Osteoblast (primary cell): ENCODE results near the gene ITPR1. TPM values are rescaled to one million over a fixed set of nuclear protein-coding genes. Genes with fewer than 3 reads are reported as not detected.

ENCODE experiments used
- DNase-seq: peaks from one replicate; pipeline ENCODE4 v3.0.0; 2011; ENCODE audit warnings: low spot score, mixed read lengths; ENCODE audit not compliant: insufficient read length; ENCODE audit errors: missing footprints
- H2AFZ ChIP-seq: 2 replicates; pipeline ENCODE4 v1.6.0; 2011; ENCODE audit warnings: mild to moderate bottlenecking, low read length
- H3K27ac ChIP-seq: 2 replicates; pipeline ENCODE4 v1.5.1; 2011; ENCODE audit warnings: mild to moderate bottlenecking, low read depth, low read length, moderate library complexity
- H3K27me3 ChIP-seq: 2 replicates; pipeline ENCODE4 v1.6.0; 2012; ENCODE audit warnings: mild to moderate bottlenecking, control low read depth, inconsistent platforms, low read length, moderate library complexity; ENCODE audit not compliant: insufficient read depth
- H3K36me3 ChIP-seq: 2 replicates; pipeline ENCODE4 v1.5.1; 2011; ENCODE audit warnings: mild to moderate bottlenecking, low read length, control low read depth, moderate library complexity; ENCODE audit not compliant: insufficient read depth
- H3K4me1 ChIP-seq: 2 replicates; pipeline ENCODE4 v1.5.1; 2011; ENCODE audit warnings: mild to moderate bottlenecking, low read length, control low read depth, moderate library complexity; ENCODE audit not compliant: insufficient read depth
- H3K4me2 ChIP-seq: 2 replicates; pipeline ENCODE4 v1.6.0; 2011; ENCODE audit warnings: mild to moderate bottlenecking, low read length; ENCODE audit not compliant: insufficient read depth
- H3K4me3 ChIP-seq: fragments of 200-600 bp; sonication (generic); 3 replicates; pipeline ENCODE4 v1.5.1; 2012; ENCODE audit warnings: mild to moderate bottlenecking, low read length, inconsistent platforms; ENCODE audit not compliant: insufficient read depth
- H3K79me2 ChIP-seq: 2 replicates; pipeline ENCODE4 v1.6.0; 2012; ENCODE audit warnings: mild to moderate bottlenecking, low read length, control low read depth, inconsistent platforms; ENCODE audit not compliant: insufficient read depth
- H3K9me3 ChIP-seq: 2 replicates; pipeline ENCODE4 v1.5.1; 2011; ENCODE audit warnings: low read depth, low read length, control low read depth
- H4K20me1 ChIP-seq: 2 replicates; pipeline ENCODE4 v1.6.0; 2012; ENCODE audit warnings: mild to moderate bottlenecking, low read length, control low read depth; ENCODE audit not compliant: insufficient read depth
- CTCF ChIP-seq: IDR thresholded peaks from 2 replicates; pipeline ENCODE4 v1.5.1; 2011; ENCODE audit warnings: mild to moderate bottlenecking, low read depth, low read length, moderate library complexity; ENCODE audit errors: extremely low read depth
- total RNA-seq: library from RNA; depleted of rRNA; stranded (reverse); fragments of >200 nt; gene quantifications from 2 replicates; pipeline ENCODE4 v1.2.3, GENCODE V29; 2012

The ITPR1 gene
- total RNA-seq, 1 donor = 16.6 TPM

- Histone ChIP-seq H3K27me3 (peaks cover 28% of the 10 kb centered on the region), H3K4me2 (no peak overlapping the region), H3K4me1 (peaks cover 9% of the 10 kb centered on the region), H3K79me2 (no peaks in the 10 kb centered on the region), H3K4me3 (no peak overlapping the region), H3K27ac (no peak overlapping the region), H3K9me3 (no peaks in the 10 kb centered on the region), H4K20me1 (no peaks in the 10 kb centered on the region), H2AFZ (no peak overlapping the region), H3K36me3 (no peaks in the 10 kb centered on the region)
- no peak for TF ChIP-seq CTCF
- DNase-seq = no peak
Measured at GRCh38 chr3:4472766-4473165, 20.4 kb upstream of the ITPR1 start.

GRCh38 chr3:4474683-4475490 is 18.3 kb upstream of the ITPR1 start:
- Histone ChIP-seq H3K4me3 (no peak overlapping the region), H3K9me3 (no peaks in the 10 kb centered on the region), H2AFZ (peak overlapping the region; percentile 70), H3K4me2 (peak overlapping the region; percentile 50), H3K4me1 (peaks cover 9% of the 10 kb centered on the region), H4K20me1 (no peaks in the 10 kb centered on the region), H3K79me2 (no peaks in the 10 kb centered on the region), H3K27ac (no peak overlapping the region), H3K27me3 (peaks cover 32% of the 10 kb centered on the region), H3K36me3 (no peaks in the 10 kb centered on the region)
- no peak for TF ChIP-seq CTCF
- DNase-seq = peak; percentile 90

- Histone ChIP-seq H3K9me3 (no peaks in the 10 kb centered on the region), H3K4me1 (peaks cover 9% of the 10 kb centered on the region), H3K36me3 (no peaks in the 10 kb centered on the region), H3K27ac (no peak overlapping the region), H3K79me2 (no peaks in the 10 kb centered on the region), H3K4me3 (no peak overlapping the region), H3K4me2 (no peak overlapping the region), H2AFZ (no peak overlapping the region), H3K27me3 (peaks cover 26% of the 10 kb centered on the region), H4K20me1 (no peaks in the 10 kb centered on the region)
- no peak for DNase-seq
- TF ChIP-seq CTCF = no peak
Measured at GRCh38 chr3:4475804-4476203, 17.3 kb upstream of the ITPR1 start.

- H3K36me3 ChIP-seq = no peaks in the 10 kb centered on the region
- peaks cover 9% of the 10 kb centered on the region for H3K4me1 ChIP-seq
- no peaks in the 10 kb centered on the region for H3K9me3 ChIP-seq
- TF ChIP-seq CTCF = no peak
- H3K4me2 ChIP-seq = no peak overlapping the region
- no peak overlapping the region for H2AFZ ChIP-seq
- H3K27ac ChIP-seq = no peak overlapping the region
- H4K20me1 ChIP-seq = no peaks in the 10 kb centered on the region
- no peaks in the 10 kb centered on the region for H3K79me2 ChIP-seq
- peaks cover 22% of the 10 kb centered on the region for H3K27me3 ChIP-seq
- no peak for DNase-seq
- H3K4me3 ChIP-seq = no peak overlapping the region
Measured at GRCh38 chr3:4476496-4476895, 16.7 kb upstream of the ITPR1 start.
